Panc1 (cell line): Measurements from ENCODE around the gene FBXO31. TPM values are rescaled to one million over a fixed set of nuclear protein-coding genes. Genes with fewer than 3 reads are reported as not detected.

ENCODE experiments used
- ATAC-seq: fragments of 200-7000 bp; cut with Tn5 transposase; 2 replicates; pipeline ENCODE4 v1.9.1; 2020; ENCODE audit warnings: mild to moderate bottlenecking, moderate library complexity
- BruUV-seq: library from RNA; stranded (reverse); fragments of 400-500 nt; replicated peaks from 2 replicates; lab custom pipeline; 2021; lab: Mats Ljungman, UMichigan
- CTCF ChIA-PET: fragments of 300-600 bp; sonication (Branson Sonifier 250); formaldehyde crosslinking; loops from one replicate; lab custom pipeline; 2022; ENCODE audit warnings: antibody characterized with exemption; lab: Charles Lee
- POLR2A ChIA-PET: fragments of 300-600 bp; sonication (Branson Sonifier 250); formaldehyde crosslinking; loops from one replicate; lab custom pipeline; 2022; ENCODE audit warnings: antibody characterized with exemption; lab: Charles Lee
- DNase-seq: peaks from one replicate; pipeline ENCODE4 v3.0.0-alpha.2; 2010; ENCODE audit warnings: low read depth, low spot score
- H3K27ac ChIP-seq: 2 replicates; pipeline ENCODE4 v1.5.1; 2011; ENCODE audit warnings: mild to moderate bottlenecking, low read length, inconsistent platforms
- H3K27me3 ChIP-seq: fragments of 200-500 bp; sonication (Bioruptor generic); 2 replicates; pipeline ENCODE4 v1.6.0; 2014; ENCODE audit warnings: low read length, inconsistent platforms; ENCODE audit not compliant: control insufficient read depth, insufficient read depth
- H3K36me3 ChIP-seq: fragments of 200-500 bp; sonication (Bioruptor generic); 2 replicates; pipeline ENCODE4 v1.5.1; 2014; ENCODE audit warnings: inconsistent platforms, mild to moderate bottlenecking, low read length, moderate library complexity; ENCODE audit not compliant: control insufficient read depth, insufficient read depth
- H3K4me1 ChIP-seq: 2 replicates; pipeline ENCODE4 v1.5.1; 2011; ENCODE audit warnings: inconsistent platforms, mild to moderate bottlenecking, low read length, moderate library complexity; ENCODE audit not compliant: control insufficient read depth, insufficient read depth
- H3K4me3 ChIP-seq, 2 experiments: 2 replicates each; pipeline ENCODE4 v1.5.1; 2011 to 2012; ENCODE audit warnings: low read depth in 2 of 2, low read length in 2 of 2, mild to moderate bottlenecking in 2 of 2, inconsistent platforms in 1 of 2, moderate library complexity in 1 of 2
- H3K9me3 ChIP-seq: fragments of 200-500 bp; sonication (Bioruptor generic); 2 replicates; pipeline ENCODE4 v1.5.1; 2014; ENCODE audit warnings: low read depth, mild to moderate bottlenecking, inconsistent platforms, low read length, moderate library complexity; ENCODE audit not compliant: control insufficient read depth, insufficient read depth
- POLR2AphosphoS5 ChIP-seq: IDR thresholded peaks from 2 replicates; pipeline ENCODE4 v1.6.1; 2012; ENCODE audit warnings: mild to moderate bottlenecking, low read depth, low read length, moderate library complexity
- SIN3A ChIP-seq: IDR thresholded peaks from 2 replicates; pipeline ENCODE4 v1.6.1; 2012; ENCODE audit warnings: low read depth, mild to moderate bottlenecking, low read length, moderate library complexity, borderline replicate concordance; ENCODE audit not compliant: insufficient read depth
- TCF7L2 ChIP-seq: IDR thresholded peaks from 2 replicates; pipeline ENCODE4 v1.6.1; 2011; ENCODE audit warnings: mild to moderate bottlenecking, low read depth, low read length, inconsistent platforms
- in situ Hi-C: cut with HindIII; loops from 2 replicates; pipeline ENCODE4 v1.10.0; 2016; ENCODE audit warnings: low sequenced_read_pairs, low pct_unique_long_range_greater_than_20kb
- intact Hi-C: fragments of 100-400 bp; cut with micrococcal nuclease; formaldehyde crosslinking; loops from one replicate; pipeline ENCODE4 v1.10.0; 2022; ENCODE audit not compliant: unreplicated experiment
- total RNA-seq: library from RNA; stranded (reverse); gene quantifications from one replicate; pipeline ENCODE4 v1.2.1, GENCODE V29; 2021; ENCODE audit not compliant: unreplicated experiment
- TF ChIP-seq, protein P1 (sequence below), 2 experiments: IDR thresholded peaks; 2 replicates each; pipeline ENCODE4 v1.6.1; 2011 to 2012; ENCODE audit warnings: low read depth in 2 of 2, control low read depth in 1 of 2, low read length in 1 of 2, mild to moderate bottlenecking in 1 of 2, moderate library complexity in 1 of 2; ENCODE audit not compliant: insufficient read depth in 1 of 2
- TF ChIP-seq, protein P2 (sequence below): fragments of 450-650 bp; IDR thresholded peaks from 2 replicates; pipeline ENCODE4 v1.5.1; 2017; ENCODE audit warnings: mild to moderate bottlenecking

FBXO31 gene
- total RNA-seq, 1 experiment from 2014 or later = 22.4 TPM

DNA sequence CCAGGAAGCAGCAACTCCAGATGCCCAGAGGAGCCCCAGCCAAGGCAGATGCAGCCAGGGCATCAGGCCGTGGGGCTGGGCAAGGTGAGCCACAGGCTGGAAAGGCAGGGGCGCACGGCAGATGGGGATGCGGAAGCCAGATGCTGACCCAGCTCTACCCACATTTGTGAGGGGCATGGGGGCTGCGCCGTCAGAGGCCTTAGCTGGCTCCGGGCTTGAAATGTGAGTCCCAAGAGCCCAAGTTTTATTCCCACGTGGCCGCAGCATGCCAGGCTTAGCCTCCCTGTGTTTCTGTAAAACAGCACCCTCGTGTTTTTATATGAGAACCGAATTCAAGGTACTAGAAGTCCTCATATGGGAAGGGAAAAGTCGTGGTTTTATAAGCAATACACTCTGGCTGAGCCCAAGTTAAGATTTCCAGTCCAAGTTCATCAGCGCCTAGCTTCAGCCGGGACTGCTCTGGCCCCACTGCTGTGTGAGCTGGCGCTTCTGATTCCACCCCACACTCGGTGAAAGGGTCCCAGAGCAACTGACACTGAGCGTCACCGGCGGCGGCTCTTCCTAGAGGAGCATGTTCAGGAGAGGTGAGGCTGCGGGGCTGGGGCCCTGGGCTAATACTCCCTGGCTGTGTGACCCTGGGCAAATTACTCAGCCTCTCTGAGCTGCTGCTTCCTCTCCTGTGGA lies 59.7 kb downstream of the FBXO31 start:
- no peak overlapping the region for H3K27ac ChIP-seq
- TF ChIP-seq, protein P1, sequence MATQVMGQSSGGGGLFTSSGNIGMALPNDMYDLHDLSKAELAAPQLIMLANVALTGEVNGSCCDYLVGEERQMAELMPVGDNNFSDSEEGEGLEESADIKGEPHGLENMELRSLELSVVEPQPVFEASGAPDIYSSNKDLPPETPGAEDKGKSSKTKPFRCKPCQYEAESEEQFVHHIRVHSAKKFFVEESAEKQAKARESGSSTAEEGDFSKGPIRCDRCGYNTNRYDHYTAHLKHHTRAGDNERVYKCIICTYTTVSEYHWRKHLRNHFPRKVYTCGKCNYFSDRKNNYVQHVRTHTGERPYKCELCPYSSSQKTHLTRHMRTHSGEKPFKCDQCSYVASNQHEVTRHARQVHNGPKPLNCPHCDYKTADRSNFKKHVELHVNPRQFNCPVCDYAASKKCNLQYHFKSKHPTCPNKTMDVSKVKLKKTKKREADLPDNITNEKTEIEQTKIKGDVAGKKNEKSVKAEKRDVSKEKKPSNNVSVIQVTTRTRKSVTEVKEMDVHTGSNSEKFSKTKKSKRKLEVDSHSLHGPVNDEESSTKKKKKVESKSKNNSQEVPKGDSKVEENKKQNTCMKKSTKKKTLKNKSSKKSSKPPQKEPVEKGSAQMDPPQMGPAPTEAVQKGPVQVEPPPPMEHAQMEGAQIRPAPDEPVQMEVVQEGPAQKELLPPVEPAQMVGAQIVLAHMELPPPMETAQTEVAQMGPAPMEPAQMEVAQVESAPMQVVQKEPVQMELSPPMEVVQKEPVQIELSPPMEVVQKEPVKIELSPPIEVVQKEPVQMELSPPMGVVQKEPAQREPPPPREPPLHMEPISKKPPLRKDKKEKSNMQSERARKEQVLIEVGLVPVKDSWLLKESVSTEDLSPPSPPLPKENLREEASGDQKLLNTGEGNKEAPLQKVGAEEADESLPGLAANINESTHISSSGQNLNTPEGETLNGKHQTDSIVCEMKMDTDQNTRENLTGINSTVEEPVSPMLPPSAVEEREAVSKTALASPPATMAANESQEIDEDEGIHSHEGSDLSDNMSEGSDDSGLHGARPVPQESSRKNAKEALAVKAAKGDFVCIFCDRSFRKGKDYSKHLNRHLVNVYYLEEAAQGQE (IDR thresholded peaks at IDR 0.05; ENCODE audit: insufficient read depth in 1 of 2, low read depth in 2 of 2, low read length in 1 of 2) = no peak
- TF ChIP-seq POLR2AphosphoS5 (no peak), TCF7L2 (no peak), SIN3A (no peak)
- TF ChIP-seq, protein P2, sequence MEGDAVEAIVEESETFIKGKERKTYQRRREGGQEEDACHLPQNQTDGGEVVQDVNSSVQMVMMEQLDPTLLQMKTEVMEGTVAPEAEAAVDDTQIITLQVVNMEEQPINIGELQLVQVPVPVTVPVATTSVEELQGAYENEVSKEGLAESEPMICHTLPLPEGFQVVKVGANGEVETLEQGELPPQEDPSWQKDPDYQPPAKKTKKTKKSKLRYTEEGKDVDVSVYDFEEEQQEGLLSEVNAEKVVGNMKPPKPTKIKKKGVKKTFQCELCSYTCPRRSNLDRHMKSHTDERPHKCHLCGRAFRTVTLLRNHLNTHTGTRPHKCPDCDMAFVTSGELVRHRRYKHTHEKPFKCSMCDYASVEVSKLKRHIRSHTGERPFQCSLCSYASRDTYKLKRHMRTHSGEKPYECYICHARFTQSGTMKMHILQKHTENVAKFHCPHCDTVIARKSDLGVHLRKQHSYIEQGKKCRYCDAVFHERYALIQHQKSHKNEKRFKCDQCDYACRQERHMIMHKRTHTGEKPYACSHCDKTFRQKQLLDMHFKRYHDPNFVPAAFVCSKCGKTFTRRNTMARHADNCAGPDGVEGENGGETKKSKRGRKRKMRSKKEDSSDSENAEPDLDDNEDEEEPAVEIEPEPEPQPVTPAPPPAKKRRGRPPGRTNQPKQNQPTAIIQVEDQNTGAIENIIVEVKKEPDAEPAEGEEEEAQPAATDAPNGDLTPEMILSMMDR = no peak
- intact Hi-C loops = no loop called here
- H3K36me3 ChIP-seq = no peaks in the 10 kb centered on the region
- CTCF ChIA-PET = no interaction called here
- no peaks in the 10 kb centered on the region for H3K9me3 ChIP-seq
- no peak for DNase-seq
- no peaks in the 10 kb centered on the region for H3K27me3 ChIP-seq
- in situ Hi-C loops = no loop called here
- BruUV-seq = no TSS peak
- no peaks in the 10 kb centered on the region for H3K4me1 ChIP-seq
- H3K4me3 ChIP-seq = no peak overlapping the region
- no peak for ATAC-seq
- POLR2A ChIA-PET = no interaction called here

DNA sequence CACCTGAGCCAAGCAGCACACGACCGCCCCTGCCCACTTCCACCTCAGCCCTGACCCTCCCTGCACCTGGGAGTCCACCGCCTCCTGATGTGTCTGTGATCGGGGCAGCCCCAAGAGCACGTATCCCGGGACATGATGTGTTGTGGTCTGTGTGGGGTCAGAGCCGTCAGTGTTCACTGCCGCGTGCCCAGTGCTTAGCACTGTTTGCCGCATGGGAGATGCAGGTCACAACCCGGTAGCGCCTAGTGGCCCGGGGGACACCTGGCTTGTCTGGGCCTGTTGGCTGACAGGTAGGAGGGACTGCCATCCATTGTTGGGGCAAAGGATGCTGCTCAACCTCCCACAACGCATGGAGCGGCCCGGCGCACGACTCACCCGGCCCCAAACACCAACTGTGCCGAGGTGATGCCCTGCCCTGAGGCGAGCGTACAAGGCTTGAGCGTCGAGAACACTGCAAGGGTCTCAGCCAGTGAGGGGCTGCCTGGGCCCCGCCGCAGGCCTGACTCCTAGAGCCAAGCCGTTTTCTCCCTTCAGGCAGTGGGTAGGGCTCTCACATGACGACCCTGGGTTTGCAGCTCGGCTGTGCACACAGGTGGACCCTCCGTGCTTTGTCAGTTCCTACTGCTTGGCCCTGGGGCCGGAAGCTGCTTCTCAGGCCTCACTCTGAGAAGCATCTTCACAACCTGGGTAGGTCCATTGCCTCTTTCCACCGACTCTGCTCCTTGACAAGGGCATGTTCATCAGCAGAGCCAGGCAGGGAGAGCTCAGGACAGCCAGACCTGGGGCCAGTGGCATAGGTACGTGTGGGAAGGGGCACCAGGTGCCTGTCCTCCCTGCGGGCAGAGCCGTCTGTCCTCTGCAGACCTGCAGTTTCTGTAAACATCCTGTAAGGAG lies 60.5 kb downstream of the FBXO31 start:
- ChIA-PET POLR2A (no interaction called here), CTCF (no interaction called here)
- intact Hi-C loops (no loop called here), in situ Hi-C loops (no loop called here)
- ATAC-seq (no peak), DNase-seq (no peak)
- BruUV-seq = no TSS peak
- Histone ChIP-seq H3K27me3 (no peaks in the 10 kb centered on the region), H3K9me3 (no peaks in the 10 kb centered on the region), H3K4me1 (no peaks in the 10 kb centered on the region), H3K36me3 (peaks cover 3% of the 10 kb centered on the region; the same call in 1 of the 2 replicates), H3K4me3 (no peak overlapping the region), H3K27ac (no peak overlapping the region)
- TF ChIP-seq SIN3A (no peak), TCF7L2 (no peak), POLR2AphosphoS5 (no peak)
- TF ChIP-seq, protein P2 = no peak
- TF ChIP-seq, protein P1 (IDR thresholded peaks at IDR 0.05; ENCODE audit: insufficient read depth in 1 of 2, low read depth in 2 of 2, low read length in 1 of 2) = no peak
